Stimulated activated memory B cell treated with anti-CD40 and anti-IgM and Interleukin-4, amounts not matched to agents 10 μg/mL and 1 μg/mL and 100 μg/mL, for 72 hours (primary cell): ENCODE measurements around the gene ASXL2.

Source experiments
- ATAC-seq: fragments of 150-1000 bp; cut with Tn5 transposase; 2 replicates; pipeline ENCODE4 v1.10.0; 2021
- H3K27ac Mint-ChIP-seq: one replicate; pipeline ENCODE4 v1.8.0; 2022; ENCODE audit warnings: mild to moderate bottlenecking, mixed read lengths
- H3K27me3 Mint-ChIP-seq: one replicate; pipeline ENCODE4 v1.8.0; 2022; ENCODE audit warnings: mixed read lengths
- H3K36me3 Mint-ChIP-seq: one replicate; pipeline ENCODE4 v1.8.0; 2022; ENCODE audit warnings: mixed read lengths
- H3K4me1 Mint-ChIP-seq: one replicate; pipeline ENCODE4 v1.8.0; 2022; ENCODE audit warnings: mixed read lengths
- H3K4me3 Mint-ChIP-seq: one replicate; pipeline ENCODE4 v1.8.0; 2022; ENCODE audit warnings: mild to moderate bottlenecking, moderate library complexity, mixed read lengths
- H3K9me3 Mint-ChIP-seq: one replicate; pipeline ENCODE4 v1.8.0; 2022; ENCODE audit warnings: mixed read lengths

Gene ASXL2

DNA sequence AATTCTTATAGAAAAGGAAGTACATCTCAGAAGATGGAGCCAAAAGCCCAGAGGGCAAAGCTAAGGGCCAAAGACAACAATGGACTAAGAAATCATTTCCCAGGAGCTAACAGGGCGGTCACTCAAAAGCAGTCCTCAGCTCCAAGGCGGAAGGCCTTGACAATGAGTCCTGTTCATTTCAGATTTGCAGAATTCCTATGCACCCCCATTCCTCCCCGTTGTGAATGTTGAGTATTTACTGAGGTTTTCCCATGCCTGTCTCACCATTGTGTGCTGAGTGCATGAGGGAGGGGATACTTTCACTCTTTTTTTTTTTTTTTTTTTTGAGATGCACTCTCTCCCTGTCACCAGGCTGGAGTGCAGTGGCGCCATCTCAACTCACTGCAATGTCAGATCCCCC, 186.1 kb downstream of the ASXL2 start:
- Mint-ChIP-seq H3K27me3 (no peaks in the 10 kb centered on the region), H3K36me3 (no peaks in the 10 kb centered on the region), H3K4me1 (no peaks in the 10 kb centered on the region), H3K4me3 (no peak overlapping the region), H3K9me3 (no peaks in the 10 kb centered on the region), H3K27ac (no peak overlapping the region)
- ATAC-seq, result no peak

DNA sequence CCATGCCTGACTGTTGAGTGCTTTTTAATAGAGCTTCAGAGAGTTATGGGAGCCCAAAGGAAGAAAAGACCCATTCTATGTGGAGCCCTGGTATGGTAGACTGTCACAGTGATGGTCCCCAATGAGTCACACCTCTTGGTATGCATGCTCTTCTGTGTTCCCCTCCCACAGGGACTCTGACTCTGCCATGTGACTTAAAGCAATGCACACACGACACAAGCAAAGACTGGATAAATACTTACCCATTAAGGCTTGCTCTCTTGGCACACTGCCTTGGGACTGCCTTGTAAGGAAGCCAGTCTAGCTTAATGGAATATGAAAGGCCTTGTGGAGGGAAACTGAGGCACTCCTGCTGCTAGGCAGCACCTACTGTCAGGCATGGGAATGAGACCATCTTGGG, 188.2 kb downstream of the ASXL2 start:
- ATAC-seq, result no peak
- H3K9me3 Mint-ChIP-seq, result no peaks in the 10 kb centered on the region
- H3K4me3 Mint-ChIP-seq, result no peak overlapping the region
- no peak overlapping the region for H3K27ac Mint-ChIP-seq
- no peaks in the 10 kb centered on the region for H3K27me3 Mint-ChIP-seq
- H3K36me3 Mint-ChIP-seq, result no peaks in the 10 kb centered on the region
- H3K4me1 Mint-ChIP-seq, result no peaks in the 10 kb centered on the region

DNA sequence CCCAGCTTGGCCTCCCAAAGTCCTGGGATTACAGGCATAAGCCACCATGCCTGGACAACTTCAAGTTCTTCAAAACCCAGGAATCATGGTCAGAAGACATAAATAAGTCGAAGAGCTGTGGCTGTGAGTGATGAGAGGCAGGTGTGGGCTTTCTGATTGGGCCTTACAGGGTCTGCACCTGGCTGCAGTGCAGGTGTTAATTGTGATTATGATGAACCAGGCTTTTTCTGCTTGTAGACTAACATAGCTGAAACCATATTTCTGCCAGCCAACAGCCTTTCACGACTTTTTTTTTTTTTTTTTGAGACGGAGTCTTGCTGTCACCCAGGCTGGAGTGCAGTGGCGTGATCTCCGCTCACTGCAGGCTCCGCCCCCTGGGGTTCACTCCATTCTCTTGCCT, 190.1 kb downstream of the ASXL2 start:
- H3K27ac Mint-ChIP-seq, result no peak overlapping the region
- no peaks in the 10 kb centered on the region for H3K9me3 Mint-ChIP-seq
- ATAC-seq, result no peak
- no peaks in the 10 kb centered on the region for H3K36me3 Mint-ChIP-seq
- peaks cover 7% of the 10 kb centered on the region for H3K4me1 Mint-ChIP-seq
- H3K4me3 Mint-ChIP-seq, result no peak overlapping the region
- no peaks in the 10 kb centered on the region for H3K27me3 Mint-ChIP-seq

DNA sequence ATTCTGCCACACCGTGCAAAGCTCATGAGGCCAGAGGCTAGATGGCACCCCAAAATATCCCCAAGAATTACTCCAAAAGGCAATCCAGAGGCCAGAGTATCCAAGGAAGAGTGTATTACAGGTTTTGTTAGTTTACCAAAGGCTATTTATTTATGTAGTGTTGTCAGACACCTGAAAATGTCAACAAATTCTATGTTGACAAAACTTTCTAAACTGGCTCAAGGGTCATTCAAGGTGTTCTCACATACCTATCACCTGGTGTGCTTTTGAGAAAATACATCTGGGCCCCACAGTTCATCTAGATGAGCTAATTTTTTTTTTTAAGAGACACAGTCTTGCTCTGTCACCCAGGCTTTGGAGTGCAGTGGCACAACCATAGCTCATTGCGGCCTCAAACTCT, 192.5 kb downstream of the ASXL2 start:
- no peaks in the 10 kb centered on the region for H3K9me3 Mint-ChIP-seq
- H3K27ac Mint-ChIP-seq, result no peak overlapping the region
- no peak overlapping the region for H3K4me3 Mint-ChIP-seq
- H3K27me3 Mint-ChIP-seq, result no peaks in the 10 kb centered on the region
- peaks cover 7% of the 10 kb centered on the region for H3K4me1 Mint-ChIP-seq
- no peak for ATAC-seq
- no peaks in the 10 kb centered on the region for H3K36me3 Mint-ChIP-seq

DNA sequence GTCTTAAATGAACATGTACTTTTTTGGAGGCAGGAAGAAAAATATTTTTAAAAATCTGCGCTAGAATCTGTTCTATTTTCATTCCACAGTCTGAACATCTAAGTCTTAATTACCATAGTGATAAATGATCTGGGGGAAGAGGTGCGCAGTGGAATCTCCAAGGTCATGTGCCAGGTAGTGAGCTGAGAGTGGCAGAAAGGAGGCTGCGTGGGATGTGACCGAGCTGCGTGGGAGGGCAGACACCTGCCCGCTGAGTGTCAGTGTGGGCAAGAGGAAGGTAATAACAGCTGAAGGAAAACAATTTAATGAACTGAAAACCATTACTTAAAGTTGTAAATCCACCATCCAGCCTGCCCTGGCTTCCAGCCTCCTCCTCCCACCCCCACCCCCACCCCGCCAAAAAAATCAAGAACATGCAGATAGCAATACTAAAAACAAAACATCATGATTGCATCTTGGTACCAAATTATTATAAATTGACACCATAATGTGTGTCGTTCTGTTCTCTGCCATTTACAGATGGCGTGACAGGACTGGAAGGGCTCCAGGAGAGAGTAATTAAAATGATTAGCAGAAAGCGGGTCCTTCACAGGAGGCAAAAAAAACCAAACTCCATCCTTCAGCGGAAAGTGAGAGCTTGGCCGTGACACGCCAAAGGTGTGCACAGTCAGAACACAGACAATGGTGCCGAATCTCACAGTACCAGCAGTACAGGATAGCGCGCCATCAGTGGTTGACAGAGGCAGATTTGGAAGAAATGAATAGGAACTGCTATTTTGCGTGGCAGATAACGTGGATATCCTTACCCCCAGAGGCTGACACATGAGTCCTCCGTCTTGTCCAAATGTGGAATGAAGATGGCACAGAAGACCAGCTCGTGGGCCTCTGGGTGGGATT, 193.5 kb downstream of the ASXL2 start:
- no peak for ATAC-seq
- Mint-ChIP-seq H3K27me3 (no peaks in the 10 kb centered on the region), H3K27ac (no peak overlapping the region), H3K36me3 (no peaks in the 10 kb centered on the region), H3K9me3 (no peaks in the 10 kb centered on the region), H3K4me1 (peaks cover 7% of the 10 kb centered on the region), H3K4me3 (no peak overlapping the region)
